Stimulated activated naive CD8-positive, alpha-beta T cell treated with anti-CD3 and anti-CD28 coated beads, Interleukin-15, amount 100 ng/mL, for 72 hours (primary cell): Measurements from ENCODE around the gene SORCS3.

Experiments used
- ATAC-seq: fragments of 150-1000 bp; cut with Tn5 transposase; 2 replicates; pipeline ENCODE4 v1.10.0; 2021; ENCODE audit warnings: mild to moderate bottlenecking, moderate library complexity
- DNase-seq, 2 donors: peaks; one replicate each; pipeline ENCODE4 v3.0.0; 2021 to 2022
- H3K27ac Mint-ChIP-seq, 2 donors: one replicate each; pipeline ENCODE4 v1.8.0; 2022; ENCODE audit warnings: mild to moderate bottlenecking in 2 of 2, mixed read lengths in 2 of 2, moderate library complexity in 2 of 2
- H3K27me3 Mint-ChIP-seq: one replicate; pipeline ENCODE4 v1.8.0; 2022; ENCODE audit warnings: mixed read lengths
- H3K4me1 Mint-ChIP-seq: one replicate; pipeline ENCODE4 v1.8.0; 2022; ENCODE audit warnings: mild to moderate bottlenecking, mixed read lengths
- H3K4me3 Mint-ChIP-seq, 2 donors: one replicate each; pipeline ENCODE4 v1.8.0; 2022; ENCODE audit warnings: mild to moderate bottlenecking in 2 of 2, mixed read lengths in 2 of 2, moderate library complexity in 1 of 2
- H3K9me3 Mint-ChIP-seq, 2 donors: one replicate each; pipeline ENCODE4 v1.8.0; 2022; ENCODE audit warnings: mixed read lengths in 2 of 2

Gene SORCS3

DNA sequence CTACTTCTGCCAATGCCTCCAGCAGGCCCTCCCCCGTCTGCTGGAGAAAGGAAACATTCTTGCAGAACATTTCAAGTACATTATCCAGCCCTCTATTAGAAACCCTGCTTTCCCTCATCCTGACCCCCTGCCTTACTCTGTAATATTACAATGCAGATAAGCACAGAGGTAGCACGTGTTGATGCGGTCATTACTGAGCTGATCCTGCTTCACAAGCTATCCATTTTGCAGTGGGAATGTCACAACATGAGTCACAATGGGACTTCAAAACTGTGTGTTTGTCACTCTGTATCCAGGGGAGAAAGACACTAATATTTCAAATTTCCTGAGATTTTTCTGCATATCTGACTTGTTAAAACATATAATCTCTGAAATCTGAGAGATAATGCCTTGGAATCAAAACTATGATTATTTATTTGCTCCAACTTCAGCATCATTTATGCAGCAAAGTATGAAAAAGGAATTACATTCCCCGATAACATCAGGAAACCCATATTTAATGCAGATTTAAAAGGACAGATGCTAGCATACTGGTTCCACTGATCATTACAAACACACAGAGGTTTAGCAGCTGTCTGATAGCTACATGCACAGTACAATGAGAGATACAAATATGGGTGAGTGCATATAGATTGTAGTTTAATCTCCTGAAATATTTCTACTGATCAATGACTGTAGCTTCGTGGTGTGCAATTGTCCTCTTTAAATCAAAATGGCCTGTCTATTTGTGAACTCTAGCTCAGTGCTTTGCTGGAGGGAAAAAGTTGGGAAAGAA, 239.7 kb downstream of the SORCS3 start:
- ATAC-seq = no peak
- no peaks in the 10 kb centered on the region for H3K9me3 Mint-ChIP-seq
- H3K4me1 Mint-ChIP-seq = no peaks in the 10 kb centered on the region
- no peak overlapping the region for H3K4me3 Mint-ChIP-seq
- no peak overlapping the region for H3K27ac Mint-ChIP-seq
- no peak for DNase-seq
- H3K27me3 Mint-ChIP-seq = peaks cover 8% of the 10 kb centered on the region

DNA sequence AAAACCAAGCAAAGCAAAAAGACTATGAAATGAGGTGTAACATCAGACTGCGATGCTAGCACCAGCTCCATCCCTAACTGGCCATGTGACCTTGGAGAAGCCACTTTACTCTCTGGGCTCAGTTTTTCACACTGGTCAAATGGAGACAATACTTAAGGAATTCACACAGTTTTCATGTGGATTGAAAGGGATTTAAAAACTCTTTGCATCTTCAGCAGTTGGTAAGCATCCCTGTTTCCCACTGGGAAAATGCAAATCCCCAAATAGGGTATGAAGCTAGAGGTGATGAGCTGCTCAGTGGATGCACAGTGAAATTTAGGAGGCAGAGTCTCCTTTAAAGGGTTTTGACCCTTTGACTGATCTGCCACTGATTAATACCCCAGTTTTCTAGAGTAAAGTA, 240.7 kb downstream of the SORCS3 start:
- no peak for DNase-seq
- Mint-ChIP-seq H3K4me1 (no peaks in the 10 kb centered on the region), H3K4me3 (no peak overlapping the region), H3K9me3 (no peaks in the 10 kb centered on the region), H3K27me3 (peaks cover 8% of the 10 kb centered on the region), H3K27ac (no peak overlapping the region)
- ATAC-seq = no peak

DNA sequence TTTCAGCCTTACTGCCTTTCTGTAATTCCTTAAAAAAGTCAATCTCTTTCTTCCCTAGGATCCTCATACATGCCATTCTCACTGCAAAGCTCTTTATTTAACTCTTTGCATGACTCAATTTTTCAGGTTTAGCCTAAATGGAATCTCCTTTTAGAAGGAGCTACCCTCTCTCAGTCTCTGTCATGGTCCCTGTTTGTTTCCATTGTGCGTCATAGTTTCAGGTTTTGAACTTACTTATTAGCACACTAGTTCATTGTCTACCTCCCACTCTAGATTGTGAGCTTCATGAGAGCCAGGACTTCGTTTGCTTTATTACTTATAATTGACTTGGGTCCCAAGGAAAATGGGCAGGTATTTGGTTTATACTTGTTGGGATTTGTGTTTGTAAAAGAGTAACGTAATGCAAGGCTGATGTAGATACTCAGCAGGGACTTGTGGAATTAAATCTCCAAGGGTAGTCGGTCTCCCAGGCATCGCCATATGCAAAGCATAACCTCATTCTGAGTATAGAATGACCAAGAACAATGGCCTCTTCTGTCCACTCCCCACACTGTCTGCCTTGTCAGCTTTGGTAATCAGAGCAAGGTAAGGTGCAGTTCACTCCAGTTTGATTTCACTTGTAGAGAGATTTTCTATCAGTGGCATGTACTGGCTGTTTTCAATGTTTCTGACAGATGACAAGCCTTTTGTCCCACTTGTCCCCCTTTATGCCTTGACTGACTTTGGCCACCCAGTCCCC, 252.0 kb downstream of the SORCS3 start:
- H3K4me3 Mint-ChIP-seq = no peak overlapping the region
- H3K27ac Mint-ChIP-seq = no peak overlapping the region
- H3K9me3 Mint-ChIP-seq = peaks cover 11 to 29% of the 10 kb centered on the region in 2 donors
- no peaks in the 10 kb centered on the region for H3K4me1 Mint-ChIP-seq
- ATAC-seq (no peak), DNase-seq (no peak)
- H3K27me3 Mint-ChIP-seq = no peaks in the 10 kb centered on the region

DNA sequence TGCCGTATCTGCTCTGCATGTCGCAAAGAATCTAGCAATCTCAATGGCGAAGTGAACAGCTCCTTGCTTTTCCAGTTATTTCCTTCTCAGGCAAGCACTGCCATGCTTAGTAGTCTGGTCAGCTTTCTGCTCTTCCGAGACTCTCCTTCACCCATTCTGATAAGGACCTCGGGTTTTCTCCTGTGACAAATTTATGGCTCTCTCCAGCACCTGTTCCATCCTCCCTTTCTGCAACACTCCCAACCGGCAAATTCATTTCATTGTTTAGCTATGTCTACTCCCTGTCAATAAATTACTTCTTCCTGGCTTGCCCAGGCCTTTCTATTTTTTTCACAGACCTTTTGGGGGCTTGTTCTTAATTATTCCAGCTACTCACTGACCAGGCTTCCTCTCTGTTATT, 252.6 kb downstream of the SORCS3 start:
- H3K4me3 Mint-ChIP-seq = no peak overlapping the region
- H3K4me1 Mint-ChIP-seq = no peaks in the 10 kb centered on the region
- H3K27ac Mint-ChIP-seq = no peak overlapping the region
- no peaks in the 10 kb centered on the region for H3K27me3 Mint-ChIP-seq
- DNase-seq (no peak), ATAC-seq (no peak)
- H3K9me3 Mint-ChIP-seq = peaks cover 7 to 23% of the 10 kb centered on the region in 2 donors

DNA sequence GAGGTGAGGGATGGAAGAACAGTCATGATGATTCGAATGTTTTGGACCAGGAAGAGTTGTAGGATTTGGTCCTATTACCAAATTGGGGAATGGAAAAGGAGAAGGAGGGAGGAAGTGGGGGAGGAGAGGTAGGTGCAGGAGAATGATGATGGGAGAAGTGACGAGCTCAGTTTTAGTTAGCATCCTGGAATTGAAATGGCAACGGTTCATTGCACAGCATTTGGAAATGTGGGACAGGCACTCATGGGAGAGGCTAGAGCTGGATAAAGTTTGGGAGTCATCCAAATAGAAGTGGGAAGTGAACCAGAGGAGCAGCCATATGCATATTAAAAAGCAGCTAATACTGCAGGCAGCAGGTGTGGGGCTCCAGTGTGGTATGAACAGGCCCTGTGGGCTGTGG, 253.6 kb downstream of the SORCS3 start:
- Mint-ChIP-seq H3K9me3 (peaks cover 0 to 13% of the 10 kb centered on the region in 2 donors), H3K4me1 (no peaks in the 10 kb centered on the region), H3K4me3 (no peak overlapping the region), H3K27ac (no peak overlapping the region), H3K27me3 (no peaks in the 10 kb centered on the region)
- ATAC-seq (no peak), DNase-seq (no peak)

DNA sequence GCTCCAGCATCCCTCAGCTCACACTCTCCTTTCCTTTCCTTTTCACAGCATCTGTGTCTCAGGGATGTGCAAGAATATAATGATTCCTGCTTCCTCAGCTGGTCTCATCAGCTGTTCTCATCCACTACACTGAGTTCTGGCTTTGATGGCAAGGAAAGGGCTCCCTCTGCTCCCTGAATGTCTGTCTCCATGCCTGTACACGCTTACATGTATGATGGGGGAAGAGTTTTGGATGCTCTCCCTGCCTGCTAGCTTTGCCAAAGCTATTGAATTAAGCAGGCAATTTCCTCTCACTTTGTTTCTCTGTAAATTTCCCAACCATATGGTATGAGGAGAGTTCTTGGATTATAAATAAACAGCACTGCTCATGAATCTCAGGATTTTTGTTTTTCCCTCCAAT, 254.5 kb downstream of the SORCS3 start:
- Mint-ChIP-seq H3K9me3 (peaks cover 0 to 9% of the 10 kb centered on the region in 2 donors), H3K27ac (no peak overlapping the region), H3K27me3 (no peaks in the 10 kb centered on the region), H3K4me3 (no peak overlapping the region), H3K4me1 (no peaks in the 10 kb centered on the region)
- no peak for ATAC-seq
- DNase-seq = no peak

DNA sequence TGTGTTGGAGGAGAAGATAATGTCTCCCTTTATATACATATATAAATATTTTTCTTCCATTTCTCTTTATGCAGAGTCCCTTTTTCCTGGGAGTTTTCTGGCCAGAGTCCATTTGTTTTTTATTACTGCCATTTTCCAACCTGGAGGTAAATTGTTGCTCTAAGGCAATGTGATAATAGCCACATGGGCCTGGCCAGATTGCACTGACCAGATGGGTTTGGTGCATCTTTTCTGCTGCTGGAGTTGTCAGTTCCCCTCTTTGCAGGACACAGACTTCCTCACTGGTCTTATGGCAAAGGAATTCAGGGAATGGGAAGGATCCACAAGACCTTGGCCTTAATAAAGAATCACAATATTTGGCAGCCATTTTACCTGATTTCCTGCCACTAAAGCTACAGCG, 254.9 kb downstream of the SORCS3 start:
- Mint-ChIP-seq H3K9me3 (peaks cover 0 to 7% of the 10 kb centered on the region in 2 donors), H3K27ac (no peak overlapping the region), H3K27me3 (no peaks in the 10 kb centered on the region), H3K4me1 (no peaks in the 10 kb centered on the region), H3K4me3 (no peak overlapping the region)
- ATAC-seq = no peak
- no peak for DNase-seq

DNA sequence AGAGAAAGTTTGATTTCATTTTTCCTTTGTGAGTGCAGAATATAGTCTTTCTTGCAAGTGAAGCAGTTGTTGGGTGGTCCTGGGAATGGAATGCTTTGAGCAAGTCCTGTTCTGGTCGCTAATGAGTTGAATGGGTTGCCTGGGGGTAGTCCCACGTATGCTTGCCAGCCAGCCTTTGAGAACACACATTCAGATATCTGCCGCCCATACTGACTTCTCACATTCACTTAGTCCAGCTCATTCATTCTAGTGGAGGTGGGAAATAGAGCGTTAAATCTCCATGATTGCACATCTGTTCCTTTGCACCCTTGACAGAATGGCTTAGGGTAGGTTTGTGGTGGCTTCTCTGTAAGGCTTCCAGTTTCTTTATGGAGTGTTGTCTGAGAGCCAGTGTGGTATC, 256.6 kb downstream of the SORCS3 start:
- H3K9me3 Mint-ChIP-seq = peaks cover 0 to 4% of the 10 kb centered on the region in 2 donors
- ATAC-seq = no peak
- no peaks in the 10 kb centered on the region for H3K27me3 Mint-ChIP-seq
- no peak overlapping the region for H3K27ac Mint-ChIP-seq
- H3K4me1 Mint-ChIP-seq = no peaks in the 10 kb centered on the region
- DNase-seq = no peak
- H3K4me3 Mint-ChIP-seq = no peak overlapping the region

DNA sequence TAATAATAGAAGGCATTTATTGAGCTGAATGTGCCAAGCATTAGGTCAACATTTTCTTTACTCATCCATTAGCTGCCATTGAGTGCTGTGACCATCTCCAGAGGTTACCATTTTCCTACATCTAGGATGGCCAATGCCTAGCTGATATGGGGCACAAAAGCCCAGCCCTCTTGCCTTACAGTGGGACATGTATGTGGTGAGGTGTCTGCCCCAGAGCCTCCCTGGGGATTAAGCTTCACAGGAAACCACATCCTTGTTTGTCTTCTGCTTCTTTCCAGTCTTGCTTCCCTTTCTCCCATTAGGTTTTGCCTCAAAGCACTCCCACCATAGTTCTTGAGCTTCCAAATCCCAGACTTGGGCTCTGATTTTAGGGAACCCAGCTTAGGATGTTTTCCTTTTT, 258.7 kb downstream of the SORCS3 start:
- no peak for ATAC-seq
- H3K4me1 Mint-ChIP-seq = no peaks in the 10 kb centered on the region
- no peak for DNase-seq
- H3K4me3 Mint-ChIP-seq = no peak overlapping the region
- no peak overlapping the region for H3K27ac Mint-ChIP-seq
- no peaks in the 10 kb centered on the region for H3K27me3 Mint-ChIP-seq
- no peaks in the 10 kb centered on the region for H3K9me3 Mint-ChIP-seq

DNA sequence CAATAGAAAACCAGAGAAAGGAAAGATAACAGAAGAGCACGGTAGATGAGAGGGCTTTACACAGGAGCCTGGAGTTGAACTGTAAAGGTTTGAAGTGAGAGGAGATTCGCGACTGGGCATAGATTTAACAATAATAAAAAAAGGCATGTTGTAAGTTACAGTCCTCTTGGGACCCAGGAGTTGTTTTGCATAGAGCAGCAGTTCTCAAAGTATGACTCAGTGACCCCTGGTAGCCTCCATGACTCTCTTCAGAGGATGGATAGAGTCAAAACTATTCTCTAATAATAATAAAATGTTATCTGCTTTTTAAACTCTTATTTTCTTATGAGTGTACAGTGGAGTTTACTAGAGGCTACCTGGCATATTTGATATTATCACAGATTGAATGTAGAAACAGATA, 262.3 kb downstream of the SORCS3 start:
- Mint-ChIP-seq H3K9me3 (no peaks in the 10 kb centered on the region), H3K4me1 (no peaks in the 10 kb centered on the region), H3K4me3 (no peak overlapping the region), H3K27ac (no peak overlapping the region), H3K27me3 (no peaks in the 10 kb centered on the region)
- DNase-seq = no peak
- no peak for ATAC-seq

DNA sequence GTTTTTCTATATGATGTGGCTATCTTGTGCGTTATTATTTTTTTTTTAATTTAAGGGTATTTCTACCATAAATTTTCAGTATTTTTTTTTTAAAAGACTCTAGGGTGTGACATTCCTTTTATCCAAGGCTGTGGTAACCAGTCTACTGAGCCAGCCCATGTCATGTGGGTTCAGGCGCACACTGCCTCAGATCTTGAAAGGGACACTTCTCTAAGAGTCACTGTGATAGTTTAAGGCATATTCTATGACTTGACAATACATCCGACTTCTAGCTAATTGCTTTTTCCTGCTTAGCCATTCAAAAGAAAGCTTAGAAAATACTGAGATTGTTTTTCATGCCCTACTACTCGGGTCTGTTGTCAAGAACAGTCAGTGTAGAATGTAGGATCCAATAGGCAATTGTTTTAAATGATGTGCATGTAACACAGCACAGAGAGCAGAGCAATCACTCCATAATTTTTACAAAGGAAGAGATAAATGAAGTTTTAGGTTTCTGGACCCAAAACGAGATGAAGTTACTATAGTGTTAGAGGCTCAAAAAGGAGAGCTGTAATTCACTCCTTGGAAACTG, 263.7 kb downstream of the SORCS3 start:
- H3K4me1 Mint-ChIP-seq = peaks cover 8% of the 10 kb centered on the region
- DNase-seq (no peak), ATAC-seq (no peak)
- H3K9me3 Mint-ChIP-seq = no peaks in the 10 kb centered on the region
- no peak overlapping the region for H3K27ac Mint-ChIP-seq
- no peak overlapping the region for H3K4me3 Mint-ChIP-seq
- no peaks in the 10 kb centered on the region for H3K27me3 Mint-ChIP-seq

DNA sequence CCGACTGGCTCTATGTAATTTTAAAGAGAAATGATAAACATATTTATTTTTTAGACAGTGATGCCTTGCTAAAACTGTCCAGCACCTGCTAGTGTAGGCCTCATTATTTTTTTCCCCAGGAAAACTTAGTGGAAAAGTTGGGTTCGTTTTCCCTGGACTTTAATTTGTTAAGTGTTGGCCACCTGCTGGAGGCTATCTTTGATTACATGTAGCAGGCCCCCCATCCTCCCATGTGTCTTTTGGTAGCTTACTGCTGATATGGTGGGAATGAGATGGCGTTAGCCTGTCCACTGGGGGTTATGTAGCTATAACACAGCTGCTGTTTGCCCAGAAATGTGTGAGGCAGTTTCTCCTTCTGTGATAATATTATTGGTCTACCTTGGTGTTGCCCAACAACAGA, 265.0 kb downstream of the SORCS3 start:
- Mint-ChIP-seq H3K27me3 (no peaks in the 10 kb centered on the region), H3K9me3 (no peaks in the 10 kb centered on the region), H3K4me3 (no peak overlapping the region), H3K27ac (no peak overlapping the region), H3K4me1 (peaks cover 8% of the 10 kb centered on the region)
- ATAC-seq = no peak
- no peak for DNase-seq

DNA sequence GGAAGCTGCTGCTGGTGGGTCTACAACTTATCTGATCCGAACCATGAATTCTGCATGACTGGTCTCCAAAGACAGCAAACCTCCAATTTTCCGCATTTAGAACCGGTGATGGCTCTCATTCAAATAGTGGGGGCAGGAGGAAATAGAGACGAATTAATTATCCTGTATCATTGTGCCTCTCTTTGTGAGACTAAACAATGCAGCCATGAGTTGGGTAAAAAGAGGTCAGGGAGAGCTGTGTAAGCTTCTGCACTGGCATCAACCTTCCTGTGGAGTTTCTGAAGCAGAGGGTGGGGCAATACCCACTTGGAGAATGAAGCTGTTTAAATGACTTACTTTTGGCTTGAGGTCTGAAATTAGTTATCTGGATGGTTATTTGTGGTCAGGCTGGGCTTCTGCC, 266.4 kb downstream of the SORCS3 start:
- no peak overlapping the region for H3K27ac Mint-ChIP-seq
- H3K9me3 Mint-ChIP-seq = no peaks in the 10 kb centered on the region
- H3K27me3 Mint-ChIP-seq = no peaks in the 10 kb centered on the region
- H3K4me3 Mint-ChIP-seq = no peak overlapping the region
- no peak for DNase-seq
- peaks cover 8% of the 10 kb centered on the region for H3K4me1 Mint-ChIP-seq
- ATAC-seq = no peak

DNA sequence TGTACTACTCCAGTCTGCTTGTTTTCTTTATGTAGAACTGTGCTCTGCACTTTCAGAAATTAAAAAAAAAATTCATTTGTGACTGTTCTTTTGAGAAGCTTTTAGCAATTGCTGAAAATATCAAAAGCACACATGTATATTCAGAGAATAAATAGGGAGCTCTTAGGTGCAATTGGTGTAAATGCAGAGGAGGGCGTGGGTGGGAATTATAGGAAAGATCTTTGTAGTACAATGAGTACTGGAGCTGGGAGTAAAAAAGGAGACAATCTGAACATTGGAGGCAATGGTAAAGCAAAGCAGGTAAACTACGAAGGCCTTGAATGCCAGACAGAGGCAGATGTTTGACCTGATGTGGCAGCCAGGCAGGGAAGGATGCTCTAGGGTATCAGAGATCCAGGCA, 267.5 kb downstream of the SORCS3 start:
- ATAC-seq (no peak), DNase-seq (no peak)
- no peak overlapping the region for H3K27ac Mint-ChIP-seq
- H3K4me1 Mint-ChIP-seq = peaks cover 8% of the 10 kb centered on the region
- H3K27me3 Mint-ChIP-seq = no peaks in the 10 kb centered on the region
- no peak overlapping the region for H3K4me3 Mint-ChIP-seq
- no peaks in the 10 kb centered on the region for H3K9me3 Mint-ChIP-seq

DNA sequence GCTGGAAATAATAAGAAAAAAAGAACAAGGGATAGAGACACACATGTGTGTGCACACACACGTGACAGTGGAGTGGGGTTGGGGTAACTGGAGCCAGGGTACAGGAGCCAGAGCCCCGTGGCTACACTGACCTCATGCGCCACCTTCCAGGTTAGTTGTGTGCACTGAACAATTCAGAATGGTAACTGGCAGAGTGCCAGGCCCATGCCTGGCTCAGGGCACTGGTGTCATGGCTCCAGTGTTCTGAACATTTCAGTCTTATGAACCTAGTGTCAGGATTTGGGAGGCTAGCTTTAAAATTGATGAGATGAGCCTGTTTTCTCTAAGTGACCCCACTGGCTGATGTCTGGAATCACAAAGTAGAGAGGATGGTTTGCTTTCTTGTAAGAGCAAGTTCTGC, 269.6 kb downstream of the SORCS3 start:
- no peak overlapping the region for H3K27ac Mint-ChIP-seq
- H3K4me1 Mint-ChIP-seq = peaks cover 8% of the 10 kb centered on the region
- no peaks in the 10 kb centered on the region for H3K9me3 Mint-ChIP-seq
- no peaks in the 10 kb centered on the region for H3K27me3 Mint-ChIP-seq
- ATAC-seq (no peak), DNase-seq (no peak)
- no peak overlapping the region for H3K4me3 Mint-ChIP-seq

DNA sequence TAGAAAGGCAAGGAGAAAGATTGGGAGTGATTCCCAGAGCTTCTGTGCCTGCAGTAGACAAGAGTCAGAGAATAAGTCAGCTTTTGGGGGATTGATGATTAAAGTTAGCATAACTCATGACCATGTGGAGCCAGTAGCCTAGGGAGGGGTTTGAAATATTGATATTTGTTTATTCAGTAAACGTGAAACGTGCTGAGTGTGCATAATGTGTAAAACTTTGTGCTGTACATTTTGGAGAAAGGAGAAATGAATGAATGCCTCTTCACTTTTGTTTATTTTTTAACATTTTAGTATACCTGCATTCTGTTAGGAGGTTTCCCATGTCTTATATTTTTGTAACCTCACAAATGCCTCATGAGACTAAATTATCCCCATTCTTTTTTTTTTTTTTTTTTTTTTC, 272.3 kb downstream of the SORCS3 start:
- DNase-seq (no peak), ATAC-seq (no peak)
- Mint-ChIP-seq H3K9me3 (no peaks in the 10 kb centered on the region), H3K4me1 (peaks cover 8% of the 10 kb centered on the region), H3K27ac (no peak overlapping the region), H3K27me3 (no peaks in the 10 kb centered on the region), H3K4me3 (no peak overlapping the region)
